Hematopoietic multipotent progenitor cell treated with erythropoietin and hydrocortisone succinate and interleukin-3 and kit ligand, for 15 days (in vitro differentiated cells): Measurements from ENCODE around the gene PRPH.

Experiments
- DNase-seq: peaks from one replicate; pipeline ENCODE4 v3.0.0-alpha.2; 2015; ENCODE audit warnings: low spot score

Gene PRPH

DNA sequence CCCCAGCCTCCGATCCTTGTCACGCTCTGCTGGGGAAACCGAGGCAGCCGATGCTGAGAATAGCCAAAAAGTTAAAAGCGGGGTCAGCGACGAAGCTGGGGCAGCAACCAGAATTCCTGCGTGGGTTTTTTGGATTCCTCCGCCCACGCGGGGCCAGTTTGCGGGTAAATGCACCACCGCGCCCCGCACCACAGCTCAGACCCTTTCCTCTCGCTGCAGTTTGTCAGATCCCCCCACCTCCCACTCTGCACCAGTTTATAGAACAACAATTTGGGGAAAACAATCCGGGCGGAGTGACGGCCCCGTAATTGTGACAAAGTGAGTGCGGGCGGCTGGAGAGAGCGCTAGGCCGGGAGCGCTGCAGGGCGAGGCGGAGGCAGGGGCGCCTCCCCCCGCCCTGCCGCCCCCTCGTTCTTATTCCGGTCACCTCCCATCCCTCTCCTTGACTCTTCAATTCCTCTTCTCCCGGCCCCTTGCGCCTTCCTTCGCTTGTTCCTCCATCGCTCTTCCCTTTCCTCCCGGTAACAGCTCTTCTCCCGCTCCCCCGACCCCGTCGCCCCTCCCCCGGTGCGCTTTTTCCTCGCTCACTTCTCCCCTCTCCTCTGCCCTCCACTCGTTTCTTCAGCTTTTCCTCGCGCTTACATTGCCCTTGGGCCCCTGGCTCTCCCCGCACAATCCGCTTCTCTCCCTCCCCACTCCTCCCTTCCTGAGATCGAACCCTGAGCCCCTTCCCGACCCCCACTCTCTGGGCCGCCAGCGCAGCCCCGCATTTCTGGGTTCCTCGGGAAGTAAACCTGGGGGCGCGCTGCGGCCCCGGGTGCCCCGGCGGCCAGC, 51.1 kb downstream of the PRPH start:
- DNase-seq = no peak

DNA sequence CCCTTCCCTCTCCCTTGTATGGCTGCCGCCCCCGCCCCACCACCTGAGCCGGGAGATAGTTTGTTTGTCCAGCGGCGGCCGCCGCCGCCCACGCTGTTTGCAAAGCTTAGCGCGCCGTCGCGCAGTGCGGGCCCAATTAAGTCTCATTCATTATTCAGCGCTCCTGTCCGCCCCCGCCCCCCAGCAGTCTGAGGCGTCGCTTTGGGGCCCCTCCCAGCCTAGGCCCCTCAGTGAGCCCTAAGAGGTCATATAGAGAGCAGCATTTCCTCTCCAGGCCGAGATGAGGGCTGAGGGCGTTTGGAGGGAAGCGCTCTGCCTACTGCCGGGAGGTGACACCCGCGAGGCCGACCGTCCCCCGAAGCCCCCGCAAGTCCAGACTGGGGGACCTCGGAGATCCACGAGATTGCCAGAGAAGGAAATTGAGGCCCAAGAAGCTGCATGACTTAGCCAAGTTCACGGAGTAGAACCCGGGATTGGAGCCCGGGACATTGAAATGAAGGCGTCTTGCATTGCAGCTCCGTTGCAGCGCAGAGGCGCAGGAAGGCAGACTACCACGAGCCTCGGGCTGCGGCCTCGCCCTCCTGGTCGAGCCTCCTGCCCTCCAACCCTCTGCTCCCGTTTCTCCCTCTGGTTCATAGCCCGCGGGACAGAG, 51.8 kb downstream of the PRPH start, which contains the start of gene DNAJC22:
TSS of gene DNAJC22 (plus strand) at position 230 of the 652 bp plus-strand sequence. CDS start 1,985 bp downstream, outside the sequence.
- DNase-seq = no peak

DNA sequence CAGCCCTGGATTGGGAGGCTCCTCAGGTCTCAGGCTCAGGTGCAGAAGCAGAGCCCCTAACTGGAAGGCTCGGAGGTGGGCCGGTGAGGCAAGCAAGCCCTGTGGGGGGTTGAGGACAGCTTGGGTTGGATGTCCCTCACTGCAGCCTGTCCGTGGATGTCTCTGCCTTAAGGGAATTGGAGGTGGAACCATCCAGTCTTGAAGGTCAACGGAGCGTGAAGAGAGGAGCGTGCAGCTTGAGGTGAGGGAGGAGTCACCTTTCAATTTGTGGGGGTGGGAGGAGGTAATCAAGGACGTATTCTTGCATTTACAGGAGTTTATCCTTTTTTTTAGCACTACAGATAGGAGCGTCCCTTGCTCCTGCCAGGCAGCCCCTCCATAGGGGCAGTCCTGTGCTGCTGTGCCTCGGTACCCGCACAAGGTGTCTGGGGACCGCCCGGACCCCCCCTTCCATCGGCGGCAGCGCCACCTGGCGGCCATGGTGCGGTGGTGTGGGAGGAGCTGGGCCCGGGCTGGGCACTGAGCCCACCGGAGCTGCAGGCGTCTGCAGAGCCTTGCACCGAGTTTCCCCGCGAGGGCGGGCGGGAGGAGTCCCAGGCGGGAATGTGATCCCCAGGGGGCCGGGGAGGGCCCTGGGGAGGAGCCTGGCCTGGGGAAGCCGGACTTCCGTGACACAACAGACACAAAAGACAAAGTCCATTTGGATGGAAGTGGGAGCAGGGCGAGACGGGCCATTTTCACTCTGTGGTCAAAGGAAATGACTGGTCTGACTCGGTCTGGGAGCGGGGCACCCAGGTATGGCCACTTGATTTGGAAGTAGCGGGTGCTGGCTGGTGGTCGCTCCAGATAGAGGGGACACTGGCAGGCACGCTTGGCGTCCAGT, 52.6 kb downstream of the PRPH start:
- DNase-seq = peak; percentile 68
